GM18505 (cell line): ENCODE measurements around the gene ADCY10.

Source experiments
- ATAC-seq: cut with Tn5 transposase; IDR thresholded peaks from one replicate; pipeline ENCODE4 v1.9.1; 2021; ENCODE audit not compliant: unreplicated experiment
- POLR2A ChIP-seq: IDR thresholded peaks from 4 replicates; pipeline ENCODE4 v1.6.1; 2011; ENCODE audit warnings: borderline replicate concordance; ENCODE audit not compliant: insufficient read depth, insufficient read length; ENCODE audit errors: extremely low read depth

ADCY10 gene

DNA sequence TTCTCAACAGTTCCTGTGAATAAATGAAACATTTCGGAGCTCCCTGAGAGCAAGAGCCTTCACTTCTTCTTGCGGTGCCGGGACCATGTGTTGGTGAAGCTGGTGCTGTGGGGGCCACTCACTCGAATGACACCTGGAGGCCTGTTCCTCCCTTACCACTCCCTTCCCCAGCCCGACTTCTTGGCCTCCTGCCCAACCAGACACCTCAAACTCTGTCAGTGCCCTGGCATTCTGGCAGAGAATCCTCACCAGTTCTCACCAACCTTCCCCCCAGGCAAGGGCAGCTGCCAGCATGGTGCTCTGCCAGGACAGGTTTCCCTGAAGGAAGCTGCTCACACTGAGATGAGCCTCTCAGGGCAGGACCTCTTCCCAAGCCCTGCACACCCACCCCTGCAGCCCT is 123.8 kb downstream of the ADCY10 start:
- TF ChIP-seq POLR2A = no peak
- ATAC-seq = no peak

DNA sequence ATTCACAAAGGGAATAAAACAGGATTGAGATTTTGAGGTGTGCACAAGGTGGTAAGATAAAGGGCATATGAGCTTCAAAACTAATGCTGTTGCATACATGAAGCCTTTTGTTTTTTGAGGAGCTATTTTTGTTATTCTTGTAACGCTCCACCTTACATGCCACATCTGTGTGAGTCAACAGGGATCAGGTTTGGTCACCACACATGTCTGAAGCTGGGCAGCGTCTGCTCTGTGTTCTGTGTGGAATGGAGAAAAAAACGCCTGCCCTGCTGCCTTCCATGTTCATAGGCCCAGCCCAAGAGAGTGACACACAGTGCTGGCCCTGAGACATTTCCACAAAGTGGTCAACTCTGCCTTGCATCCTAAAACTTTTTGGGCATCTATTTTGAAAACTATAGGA is 124.4 kb downstream of the ADCY10 start:
- ATAC-seq = no peak
- TF ChIP-seq POLR2A = no peak

DNA sequence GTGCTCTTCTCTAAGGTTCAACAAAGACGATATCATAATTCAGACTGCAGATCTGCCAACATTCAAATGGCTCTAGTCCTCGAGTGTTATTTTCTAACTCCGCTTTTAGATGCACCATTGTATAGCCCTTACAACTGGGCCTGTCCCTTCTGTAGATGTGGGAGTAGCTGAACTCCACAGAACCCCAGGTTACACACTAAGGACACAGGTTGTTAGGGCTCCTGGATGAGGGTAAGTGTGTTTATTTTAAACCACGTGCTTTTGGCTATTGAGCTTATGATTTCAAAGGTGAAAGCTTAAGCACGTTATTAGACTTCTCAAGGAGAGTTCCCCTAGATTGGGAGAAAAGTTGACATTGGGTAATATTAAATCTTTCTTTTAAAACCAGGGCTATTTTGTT is 127.4 kb downstream of the ADCY10 start:
- no peak for ATAC-seq
- TF ChIP-seq POLR2A = no peak

DNA sequence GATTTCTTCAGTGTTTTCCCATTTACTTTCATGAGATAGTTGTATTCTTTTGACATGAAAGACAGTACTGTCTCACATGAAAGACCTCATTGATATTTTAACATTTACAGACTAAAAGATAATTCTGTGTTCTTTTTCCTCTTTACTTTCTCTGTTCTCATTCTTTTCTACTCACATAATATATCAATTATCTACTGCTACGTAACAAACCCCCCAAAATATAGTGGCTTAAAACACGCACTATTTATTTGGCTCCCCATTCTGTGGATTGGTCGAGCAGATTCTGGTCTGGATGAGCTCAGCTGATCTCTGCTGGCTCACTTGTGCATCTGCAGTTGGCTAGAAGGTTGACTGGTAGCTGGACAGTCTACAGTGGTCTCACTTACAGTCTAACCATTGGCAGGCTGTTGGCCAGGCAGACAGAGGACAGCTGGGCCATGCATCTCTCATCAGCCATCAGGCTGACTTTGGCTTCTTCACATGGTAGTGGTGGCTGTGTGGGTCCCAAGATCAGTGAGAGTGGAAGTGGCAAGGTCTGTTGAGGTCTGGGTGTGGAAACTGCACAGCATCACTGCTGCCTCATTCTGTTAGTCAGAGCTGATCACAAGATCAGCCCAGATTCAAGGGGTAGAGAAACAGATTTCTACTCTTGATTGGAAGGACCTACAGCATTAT is 128.9 kb downstream of the ADCY10 start:
- no peak for ATAC-seq
- no peak for TF ChIP-seq POLR2A

DNA sequence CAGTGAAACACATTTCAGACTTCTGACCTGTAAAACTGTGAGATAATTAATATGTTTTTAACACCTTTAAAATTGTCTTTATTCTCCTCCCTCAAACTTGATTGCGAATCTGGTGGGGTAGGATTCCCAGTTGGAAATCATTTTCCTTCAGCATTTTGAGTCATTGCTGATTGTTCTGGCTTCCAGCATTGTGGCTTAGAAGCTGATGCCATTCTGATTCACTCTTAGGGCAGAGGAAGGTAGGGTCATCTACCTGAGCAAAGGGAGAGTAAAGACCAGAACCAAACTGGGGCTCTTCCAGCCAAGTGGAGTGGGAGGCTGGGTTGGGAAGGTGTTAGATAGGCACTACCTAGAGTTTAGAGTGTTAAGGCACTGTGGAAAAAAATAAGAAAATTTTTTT is 131.0 kb downstream of the ADCY10 start:
- no peak for ATAC-seq
- no peak for TF ChIP-seq POLR2A

DNA sequence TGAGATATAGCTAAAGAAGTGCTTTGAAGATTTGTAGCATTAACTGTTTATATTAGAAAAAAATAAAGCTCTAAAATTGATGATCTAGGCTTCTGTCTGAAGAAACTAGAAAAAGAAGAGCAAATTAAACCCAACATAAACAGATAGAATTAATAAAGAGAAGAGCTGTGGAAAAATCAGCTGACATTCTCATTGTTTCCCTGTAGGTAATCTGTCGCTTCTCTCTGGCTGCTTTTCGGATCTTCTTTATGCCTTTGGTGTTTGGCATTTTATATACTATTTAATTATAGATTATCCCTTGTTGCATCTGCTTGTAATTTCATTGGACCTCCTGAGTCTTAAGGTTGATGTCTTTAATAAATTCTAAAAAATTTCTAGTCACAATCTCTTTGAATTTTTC is 132.4 kb downstream of the ADCY10 start:
- no peak for TF ChIP-seq POLR2A
- no peak for ATAC-seq

DNA sequence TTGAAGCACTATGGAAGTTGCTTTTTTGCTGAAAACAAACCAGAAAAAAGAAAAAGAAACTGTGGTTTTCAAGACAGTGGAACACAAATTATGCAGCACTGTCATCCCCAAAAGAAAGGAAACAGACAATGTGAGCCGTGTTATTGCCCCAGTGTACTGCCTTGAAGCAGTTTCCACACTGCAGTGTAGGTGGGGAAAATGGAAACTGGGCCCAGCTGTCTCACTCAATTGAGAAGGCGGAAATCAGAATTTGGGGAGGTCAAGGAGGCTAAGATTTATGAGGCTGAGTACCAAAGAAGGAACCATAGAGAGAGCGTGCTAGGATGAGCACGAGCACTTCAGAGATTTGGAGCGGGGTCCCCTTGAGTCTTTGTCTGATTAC is 136.7 kb downstream of the ADCY10 start:
- no peak for TF ChIP-seq POLR2A

DNA sequence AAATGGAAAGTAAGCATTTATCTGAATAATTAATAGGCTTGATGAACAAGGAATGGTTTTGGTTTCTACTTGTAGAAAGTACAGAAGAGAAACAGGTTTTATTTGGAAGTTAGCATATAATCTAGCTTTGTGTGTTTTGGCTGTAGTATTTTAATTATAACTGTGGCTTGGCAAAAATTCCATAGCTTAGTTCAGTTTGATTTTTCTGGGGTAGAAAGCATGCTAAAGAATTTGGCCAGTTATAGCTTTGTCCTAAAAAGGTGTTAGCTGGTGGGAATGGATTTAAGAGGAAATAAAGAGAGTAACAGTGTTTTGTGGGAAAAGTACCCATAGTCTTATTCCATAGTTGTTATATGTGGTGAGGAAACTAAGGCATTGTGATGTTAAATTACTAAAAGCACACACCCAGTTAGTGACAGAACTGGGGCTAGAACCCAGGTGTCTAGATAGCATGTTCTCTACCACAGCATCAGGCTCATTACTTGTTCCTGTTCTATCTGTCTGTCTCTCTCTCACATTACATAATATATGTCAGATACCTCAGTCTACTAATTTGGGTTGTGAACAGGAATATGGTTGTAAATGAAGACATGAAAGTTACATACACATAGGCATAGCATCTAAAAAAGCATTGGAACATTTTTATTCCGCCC is 137.2 kb downstream of the ADCY10 start:
- no peak for ATAC-seq
- no peak for TF ChIP-seq POLR2A

More for the DNA sequence above, 136.7 kb downstream of the ADCY10 start:
- no peak for ATAC-seq

DNA sequence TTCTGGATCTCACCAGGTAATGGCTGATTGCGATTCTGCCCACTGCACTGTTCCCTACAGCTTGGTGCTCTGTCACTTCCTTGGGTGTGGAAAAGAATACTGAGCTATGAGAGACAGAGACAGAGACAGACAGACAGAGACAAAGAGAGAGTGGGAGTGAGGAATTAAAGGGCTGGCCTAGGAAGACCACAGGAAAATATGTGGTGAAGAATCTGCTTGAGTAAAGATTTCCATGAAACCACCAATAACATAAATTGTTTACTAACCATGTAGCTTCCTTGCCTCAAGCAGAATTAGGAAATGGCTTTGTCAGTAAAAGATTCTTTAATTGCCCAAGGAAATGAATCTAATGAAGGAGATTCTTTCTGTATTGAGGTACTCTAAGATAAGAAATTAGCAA is 137.8 kb downstream of the ADCY10 start:
- ATAC-seq = no peak

DNA sequence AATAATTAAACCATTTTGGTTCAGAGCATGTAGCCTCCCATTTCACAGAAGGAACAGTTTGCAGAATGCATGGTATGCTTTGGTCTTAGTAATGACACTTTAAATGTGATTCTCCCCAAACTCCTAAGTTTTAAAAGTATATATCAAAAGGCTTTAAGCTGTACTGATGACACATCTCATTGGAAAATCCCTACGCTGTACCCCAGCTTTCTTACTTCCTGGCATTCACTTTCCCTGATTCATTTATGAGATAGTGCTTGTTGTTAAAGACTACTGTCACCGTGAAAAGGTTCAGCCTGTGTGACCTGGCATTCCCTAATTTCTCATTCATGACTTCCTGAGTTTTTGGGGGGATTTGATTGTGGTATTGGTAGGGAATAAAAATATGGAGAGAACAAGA is 138.8 kb downstream of the ADCY10 start:
- TF ChIP-seq POLR2A = no peak

More for the DNA sequence above, 137.8 kb downstream of the ADCY10 start:
- no peak for TF ChIP-seq POLR2A

DNA sequence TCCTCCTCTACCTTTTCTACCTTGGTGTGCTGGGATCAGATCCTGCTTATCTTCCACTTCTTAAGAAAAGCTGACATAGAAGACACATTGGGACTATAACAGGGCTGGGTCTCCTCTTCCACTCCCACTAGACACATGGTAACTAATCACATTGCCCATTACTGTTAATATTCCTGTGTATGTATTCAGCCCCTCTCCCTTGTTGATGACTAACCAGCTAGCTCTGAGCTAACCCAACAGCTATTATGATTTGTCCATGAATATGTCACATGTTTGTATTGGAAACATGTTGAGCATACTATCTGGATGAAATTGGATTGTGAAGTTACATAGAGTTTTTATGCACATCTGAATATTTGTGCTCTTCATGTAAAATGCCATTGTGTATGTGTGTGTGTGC is 139.2 kb downstream of the ADCY10 start:
- no peak for ATAC-seq
- TF ChIP-seq POLR2A = no peak

More for the DNA sequence above, 138.8 kb downstream of the ADCY10 start:
- ATAC-seq = no peak

DNA sequence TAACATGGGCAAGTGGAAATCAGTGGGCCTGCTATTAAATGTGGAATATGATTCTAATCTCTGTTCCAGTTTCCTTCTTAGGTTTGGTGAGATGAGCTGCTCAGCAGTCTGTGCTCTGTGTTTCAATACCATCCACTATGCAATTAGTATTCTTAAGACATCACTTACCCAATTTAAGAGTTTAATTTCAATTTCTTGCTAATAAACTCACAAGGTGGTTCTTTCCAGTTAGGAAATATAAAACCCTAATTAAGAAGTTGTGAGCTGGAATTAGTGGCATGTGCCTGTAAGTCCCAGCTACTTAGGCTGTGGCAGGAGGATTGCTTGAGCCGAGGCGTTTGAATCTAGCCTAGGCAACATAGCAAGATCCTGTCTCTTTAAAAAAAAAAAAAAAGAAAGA is 140.4 kb downstream of the ADCY10 start:
- no peak for ATAC-seq
- TF ChIP-seq POLR2A = no peak

DNA sequence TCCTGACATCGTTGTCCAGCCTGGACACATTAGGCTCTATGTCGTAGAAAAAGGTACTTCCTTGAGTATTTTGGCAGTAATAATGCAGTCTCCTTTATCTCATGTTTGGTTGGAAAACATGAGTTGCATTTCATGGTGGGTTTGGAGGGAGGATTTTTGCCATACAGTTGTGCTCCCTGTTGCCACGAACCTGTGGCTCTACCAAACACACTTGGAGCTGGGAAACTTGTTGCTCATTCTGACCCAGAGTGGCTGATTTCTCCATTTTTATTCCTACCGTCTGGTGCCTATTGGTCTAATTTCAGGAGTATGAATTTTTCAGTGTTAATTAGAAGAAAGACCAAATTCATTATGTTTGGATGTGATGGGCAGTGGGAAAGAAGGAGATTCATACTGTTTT is 141.5 kb downstream of the ADCY10 start:
- ATAC-seq = no peak
- no peak for TF ChIP-seq POLR2A

DNA sequence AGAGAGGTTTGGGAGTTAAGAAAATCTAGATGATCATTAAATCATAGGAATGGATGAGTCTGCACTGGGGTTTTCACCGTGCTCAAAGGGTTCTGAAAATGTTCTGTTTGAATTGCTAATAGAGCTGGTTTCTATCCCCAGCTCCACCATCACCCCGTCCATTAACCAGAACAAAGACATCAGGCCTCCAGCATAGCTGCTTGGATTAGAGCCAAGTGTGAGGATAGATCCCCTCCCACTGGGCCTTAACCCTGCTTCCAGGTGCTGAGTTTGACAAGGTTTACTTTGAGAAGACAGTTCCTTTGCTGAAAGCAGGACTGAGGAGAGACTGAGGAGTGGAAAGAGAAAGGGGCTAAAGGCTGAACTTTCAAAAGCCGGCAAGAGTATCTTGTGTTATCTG is 143.8 kb downstream of the ADCY10 start:
- no peak for TF ChIP-seq POLR2A
- ATAC-seq = no peak
